PFSK-1 (cell line): ENCODE measurements around the gene IRX5.

ENCODE experiments used
- FOXP2 ChIP-seq: optimal IDR thresholded peaks from 2 replicates; pipeline ENCODE3; 2011; ENCODE audit warnings: borderline replicate concordance, control low read depth, inconsistent platforms; ENCODE audit not compliant: insufficient read depth; ENCODE audit errors: extremely low read length, extremely low read depth
- POLR2AphosphoS5 ChIP-seq: IDR thresholded peaks from 2 replicates; pipeline ENCODE4 v1.6.1; 2012; ENCODE audit warnings: low read depth, mild to moderate bottlenecking, control low read depth, low read length, moderate library complexity
- SIN3A ChIP-seq: IDR thresholded peaks from 2 replicates; pipeline ENCODE4 v1.6.1; 2012; ENCODE audit warnings: mild to moderate bottlenecking, low read length, moderate library complexity, borderline replicate concordance; ENCODE audit not compliant: insufficient read depth
- TAF1 ChIP-seq: IDR thresholded peaks from 2 replicates; pipeline ENCODE4 v1.6.1; 2012; ENCODE audit warnings: low read length, control low read depth, borderline replicate concordance; ENCODE audit not compliant: insufficient read depth
- TF ChIP-seq, protein P1 (sequence below), 2 experiments: IDR thresholded peaks; 2 replicates each; pipeline versions ENCODE4 v1.6.1 to v1.8.0; 2011 to 2012; ENCODE audit warnings: low read depth in 2 of 2, low read length in 2 of 2, control low read depth in 1 of 2, inconsistent platforms in 1 of 2, mild to moderate bottlenecking in 1 of 2, moderate library complexity in 1 of 2; ENCODE audit not compliant: insufficient read depth in 1 of 2

The IRX5 gene

DNA sequence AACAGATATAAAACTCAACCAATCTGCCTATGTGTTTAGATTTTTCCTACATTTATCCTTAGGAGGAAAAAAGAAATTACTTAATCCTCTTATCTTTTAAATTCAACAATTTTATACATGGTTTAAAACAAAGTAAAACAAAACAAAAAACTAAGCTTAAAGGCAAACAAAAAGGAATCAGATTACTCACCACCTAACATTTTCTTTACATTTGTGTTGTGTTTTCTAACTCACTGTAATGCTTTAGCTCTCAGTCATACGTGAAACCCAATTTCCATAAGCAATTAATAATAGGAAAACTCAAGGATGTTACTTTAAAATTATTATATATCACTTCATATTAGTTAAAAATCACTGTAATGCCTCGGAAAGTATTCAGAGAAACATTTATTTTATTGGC is 6.7 kb upstream of the IRX5 start:
- TF ChIP-seq SIN3A (no peak), POLR2AphosphoS5 (no peak), FOXP2 (no peak), TAF1 (no peak)
- TF ChIP-seq, protein P1, sequence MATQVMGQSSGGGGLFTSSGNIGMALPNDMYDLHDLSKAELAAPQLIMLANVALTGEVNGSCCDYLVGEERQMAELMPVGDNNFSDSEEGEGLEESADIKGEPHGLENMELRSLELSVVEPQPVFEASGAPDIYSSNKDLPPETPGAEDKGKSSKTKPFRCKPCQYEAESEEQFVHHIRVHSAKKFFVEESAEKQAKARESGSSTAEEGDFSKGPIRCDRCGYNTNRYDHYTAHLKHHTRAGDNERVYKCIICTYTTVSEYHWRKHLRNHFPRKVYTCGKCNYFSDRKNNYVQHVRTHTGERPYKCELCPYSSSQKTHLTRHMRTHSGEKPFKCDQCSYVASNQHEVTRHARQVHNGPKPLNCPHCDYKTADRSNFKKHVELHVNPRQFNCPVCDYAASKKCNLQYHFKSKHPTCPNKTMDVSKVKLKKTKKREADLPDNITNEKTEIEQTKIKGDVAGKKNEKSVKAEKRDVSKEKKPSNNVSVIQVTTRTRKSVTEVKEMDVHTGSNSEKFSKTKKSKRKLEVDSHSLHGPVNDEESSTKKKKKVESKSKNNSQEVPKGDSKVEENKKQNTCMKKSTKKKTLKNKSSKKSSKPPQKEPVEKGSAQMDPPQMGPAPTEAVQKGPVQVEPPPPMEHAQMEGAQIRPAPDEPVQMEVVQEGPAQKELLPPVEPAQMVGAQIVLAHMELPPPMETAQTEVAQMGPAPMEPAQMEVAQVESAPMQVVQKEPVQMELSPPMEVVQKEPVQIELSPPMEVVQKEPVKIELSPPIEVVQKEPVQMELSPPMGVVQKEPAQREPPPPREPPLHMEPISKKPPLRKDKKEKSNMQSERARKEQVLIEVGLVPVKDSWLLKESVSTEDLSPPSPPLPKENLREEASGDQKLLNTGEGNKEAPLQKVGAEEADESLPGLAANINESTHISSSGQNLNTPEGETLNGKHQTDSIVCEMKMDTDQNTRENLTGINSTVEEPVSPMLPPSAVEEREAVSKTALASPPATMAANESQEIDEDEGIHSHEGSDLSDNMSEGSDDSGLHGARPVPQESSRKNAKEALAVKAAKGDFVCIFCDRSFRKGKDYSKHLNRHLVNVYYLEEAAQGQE (IDR thresholded peaks at IDR 0.05; ENCODE audit: insufficient read depth in 1 of 2, low read depth in 2 of 2, low read length in 2 of 2): no peak

DNA sequence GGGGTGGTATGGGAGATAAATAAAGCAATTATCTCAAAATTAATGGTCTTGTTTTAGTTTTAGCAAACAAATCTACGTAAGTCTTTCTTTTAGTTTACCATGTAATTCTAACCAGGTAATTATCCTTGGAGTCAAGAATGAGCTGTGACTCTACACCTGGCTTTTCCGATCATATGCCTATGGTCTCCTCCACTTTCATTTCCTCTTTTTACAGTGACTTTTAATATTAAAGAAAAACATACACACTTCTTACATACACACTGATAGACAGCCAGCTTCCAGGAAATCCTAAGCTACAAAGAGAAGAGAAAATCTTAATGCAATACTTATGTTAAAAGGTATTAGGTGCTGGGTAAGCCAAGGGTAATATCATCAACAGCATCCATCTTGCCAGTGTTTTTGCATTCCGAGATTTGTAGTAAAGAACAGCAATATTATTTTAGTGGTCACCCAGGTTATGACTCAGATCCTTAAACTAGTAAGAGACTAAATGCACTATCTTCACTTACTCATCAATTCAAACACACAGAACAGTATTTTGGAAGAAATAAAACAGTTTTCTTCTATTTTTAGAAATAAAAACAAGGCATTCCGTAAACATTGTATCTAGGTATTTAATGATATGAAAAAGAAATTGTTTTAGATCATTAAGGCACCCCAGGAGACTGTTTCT is 4.4 kb upstream of the IRX5 start:
- TF ChIP-seq, protein P1 (IDR thresholded peaks at IDR 0.05; ENCODE audit: insufficient read depth in 1 of 2, low read depth in 2 of 2, low read length in 2 of 2): no peak
- TF ChIP-seq FOXP2 (no peak), SIN3A (no peak), TAF1 (no peak), POLR2AphosphoS5 (no peak)

DNA sequence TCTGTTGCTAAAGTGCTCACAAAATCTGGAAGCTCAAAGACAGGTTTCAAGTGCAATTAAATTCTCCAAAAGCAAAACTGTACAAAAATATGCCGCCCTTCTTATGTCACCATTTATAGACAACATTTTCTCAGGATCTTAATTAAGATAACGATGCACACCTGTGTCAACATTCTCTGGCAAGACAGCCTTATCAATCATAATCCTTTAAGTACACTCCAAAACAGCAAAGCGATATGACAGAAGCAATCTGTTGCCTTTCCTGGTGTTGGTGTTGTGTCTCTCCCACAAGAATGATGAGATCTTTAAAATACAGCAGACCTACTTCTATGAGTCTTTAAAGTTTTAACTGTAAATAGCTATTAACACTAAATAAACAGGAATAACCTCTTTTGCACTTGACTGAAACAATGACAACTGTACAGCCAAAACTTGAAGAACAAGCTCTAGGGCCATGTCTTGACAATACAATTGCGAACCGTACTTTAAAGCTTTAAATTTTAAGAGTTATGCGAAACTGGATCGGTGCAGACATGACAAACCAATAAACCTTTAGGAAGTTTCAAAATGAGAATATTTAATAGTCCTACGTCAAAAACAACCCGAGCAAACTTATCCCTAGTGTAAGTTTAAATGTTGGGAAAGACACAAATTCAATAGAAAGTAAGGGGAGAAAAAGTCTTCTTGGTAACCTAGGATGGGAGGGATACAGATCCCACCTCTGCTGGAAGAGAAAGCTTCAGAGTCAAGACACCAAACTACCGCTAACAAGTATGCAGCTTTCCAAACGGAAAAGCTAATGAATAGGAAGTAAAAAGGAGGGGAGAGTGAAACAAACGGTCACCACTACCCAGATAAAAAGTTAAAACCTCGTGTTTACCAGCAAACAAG is 3.3 kb upstream of the IRX5 start:
- TF ChIP-seq SIN3A (no peak), FOXP2 (no peak), TAF1 (no peak), POLR2AphosphoS5 (no peak)
- TF ChIP-seq, protein P1 (IDR thresholded peaks at IDR 0.05; ENCODE audit: insufficient read depth in 1 of 2, low read depth in 2 of 2, low read length in 2 of 2): no peak

DNA sequence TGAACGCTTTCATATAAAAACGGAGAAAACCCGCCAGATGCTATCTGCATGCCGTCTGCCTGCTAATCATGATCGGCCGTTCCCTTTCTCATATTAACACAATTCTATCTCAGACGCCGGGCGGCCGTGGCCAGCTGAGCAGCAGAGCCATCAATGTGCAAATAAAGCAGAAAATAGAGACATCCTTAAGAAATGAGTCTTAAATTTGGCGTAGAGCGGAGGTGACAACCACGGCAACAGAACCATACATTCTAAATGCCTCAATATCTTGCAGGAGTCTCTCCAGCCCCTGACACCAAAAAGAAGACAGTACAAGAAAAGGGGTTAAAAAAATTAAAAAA is 2.7 kb upstream of the IRX5 start:
- no peak for TF ChIP-seq FOXP2
- TF ChIP-seq TAF1: no peak
- no peak for TF ChIP-seq POLR2AphosphoS5
- TF ChIP-seq SIN3A: peak; percentile 51; the same call in 1 of the 2 replicates
- TF ChIP-seq, protein P1 (IDR thresholded peaks at IDR 0.05; ENCODE audit: insufficient read depth in 1 of 2, low read depth in 2 of 2, low read length in 2 of 2): no peak
